ENCODE results near the gene MRPL49. TPM values are rescaled to one million over a fixed set of nuclear protein-coding genes. Genes with fewer than 3 reads are reported as not detected.

MRPL49 gene
- 10 to 100 TPM; 35.2 to 65.7 (median 50.6) TPM for polyA plus RNA-seq
- long read RNA-seq, donor 1, transcript MRPL49-201 (4 exons, 2,019 nt) = major isoform, 27 of 44 reads
- long read RNA-seq, donor 1, partial matches to known transcripts = 16 of 44 reads
- long read RNA-seq, donor 1, other reads (novel, unspliced or antisense) = 0 of 44 reads
- long read RNA-seq, donor 2, transcript MRPL49-201 (4 exons, 2,019 nt) = major isoform, 10 of 10 reads
- long read RNA-seq, donor 2, partial matches to known transcripts = 0 of 10 reads
- long read RNA-seq, donor 2, other reads (novel, unspliced or antisense) = 0 of 10 reads
- long read RNA-seq, donor 3, transcript MRPL49-201 (4 exons, 2,019 nt) = major isoform, 5 of 5 reads
- long read RNA-seq, donor 3, partial matches to known transcripts = 0 of 5 reads
- long read RNA-seq, donor 3, other reads (novel, unspliced or antisense) = 0 of 5 reads
- long read RNA-seq, donor 4 = 0 reads
- long read RNA-seq, donor 5, partial matches to known transcripts = 0 of 1 reads
- long read RNA-seq, donor 5, other reads (novel, unspliced or antisense) = 0 of 1 reads
- long read RNA-seq, donor 6, transcript MRPL49-201 (4 exons, 2,019 nt) = major isoform, 14 of 16 reads
- long read RNA-seq, donor 6, partial matches to known transcripts = 0 of 16 reads
- long read RNA-seq, donor 6, other reads (novel, unspliced or antisense) = 0 of 16 reads
- long read RNA-seq, donor 7 = 0 reads
- long read RNA-seq, donor 8, partial matches to known transcripts = 0 of 1 reads
- long read RNA-seq, donor 8, other reads (novel, unspliced or antisense) = 0 of 1 reads
- long read RNA-seq, donor 9, partial matches to known transcripts = 0 of 2 reads
- long read RNA-seq, donor 9, other reads (novel, unspliced or antisense) = 0 of 2 reads
- long read RNA-seq, donor 10, transcript MRPL49-201 (4 exons, 2,019 nt) = major isoform, 19 of 22 reads
- long read RNA-seq, donor 10, partial matches to known transcripts = 0 of 22 reads
- long read RNA-seq, donor 10, other reads (novel, unspliced or antisense) = 0 of 22 reads

DNA sequence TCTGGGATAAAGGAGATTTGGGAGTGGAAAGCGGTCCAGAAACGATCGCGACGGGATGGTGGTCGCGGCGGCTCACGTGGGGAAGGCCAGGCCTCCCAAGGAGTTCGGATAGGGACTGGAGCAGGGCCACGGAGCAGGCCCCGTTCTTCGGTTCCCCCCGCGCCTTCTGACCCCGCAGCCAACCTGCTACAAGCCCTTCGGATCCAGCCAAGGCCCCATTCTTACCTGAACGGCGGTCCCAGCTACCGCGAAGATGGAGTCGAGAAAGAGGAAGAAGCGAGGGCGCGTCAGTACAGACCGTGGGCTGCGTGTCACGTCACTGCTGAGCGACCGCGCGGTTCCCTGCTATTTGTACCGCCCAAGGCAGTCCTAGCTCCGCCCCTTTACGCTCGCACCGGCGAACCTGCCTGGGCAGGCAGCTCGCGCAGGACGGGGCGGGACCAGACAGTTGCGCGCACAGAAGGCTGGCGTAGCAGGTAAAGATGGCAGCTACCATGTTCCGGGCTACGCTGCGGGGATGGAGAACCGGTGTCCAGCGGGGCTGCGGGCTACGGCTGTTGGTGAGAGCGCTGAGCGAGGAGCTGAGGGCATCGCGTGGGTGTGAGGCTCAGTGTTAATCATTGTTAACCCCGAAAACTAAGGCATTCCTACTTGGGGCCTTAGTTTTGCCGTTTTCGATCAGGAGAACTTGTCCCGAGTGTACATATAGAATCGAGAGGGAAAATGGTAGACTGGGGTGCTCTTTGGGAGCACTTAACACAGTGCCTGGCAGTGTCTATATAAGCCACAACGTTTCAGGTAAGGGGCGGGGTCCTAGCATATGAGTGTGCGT lies at the start of gene MRPL49, which contains the start of gene FAU:
Gene MRPL49, plus strand, starts transcription at position 457 of the 832 bp plus-strand sequence. Its CDS starts 26 bp downstream, at position 483.
Gene FAU, minus strand, starts transcription at position 270 of the 832 bp plus-strand sequence. CDS start 321 bp downstream, outside the sequence.
- H3K27ac ChIP-seq (ENCODE audit: low read depth in 1 of 3, low read length in 2 of 3) = peak within 1 kb of the TSS; percentile 86 to 97 (median 88)
- DNase-seq = peak; percentile 99
- H3K27me3 ChIP-seq (ENCODE audit: control insufficient read depth in 3 of 3, insufficient read depth in 3 of 3, low read length in 3 of 3) = no peaks in the 10 kb centered on the region
- peaks cover 0 to 15% (median 3%) of the 10 kb centered on the region in 3 donors for H3K4me1 ChIP-seq (ENCODE audit: control insufficient read depth in 3 of 3, insufficient read depth in 2 of 3, low read depth in 1 of 3, low read length in 2 of 3)
- H3K4me3 ChIP-seq (ENCODE audit: low read depth in 1 of 3, low read length in 3 of 3) = peak within 1 kb of the TSS; percentile 69 to 83 (median 73)
- WGBS, 3 donors = 0% methylated on average over 52 to 64 of the region's 64 CpGs
- H3K9me3 ChIP-seq (ENCODE audit: control insufficient read depth in 2 of 2, insufficient read depth in 1 of 2, low read depth in 1 of 2, low read length in 1 of 2) = no peaks in the 10 kb centered on the region
- H3K36me3 ChIP-seq (ENCODE audit: control insufficient read depth in 3 of 3, insufficient read depth in 2 of 3, low read depth in 1 of 3, low read length in 3 of 3) = peaks cover 6 to 56% (median 11%) of the 10 kb centered on the region in 3 donors
- no peak for FAIRE-seq

DNA sequence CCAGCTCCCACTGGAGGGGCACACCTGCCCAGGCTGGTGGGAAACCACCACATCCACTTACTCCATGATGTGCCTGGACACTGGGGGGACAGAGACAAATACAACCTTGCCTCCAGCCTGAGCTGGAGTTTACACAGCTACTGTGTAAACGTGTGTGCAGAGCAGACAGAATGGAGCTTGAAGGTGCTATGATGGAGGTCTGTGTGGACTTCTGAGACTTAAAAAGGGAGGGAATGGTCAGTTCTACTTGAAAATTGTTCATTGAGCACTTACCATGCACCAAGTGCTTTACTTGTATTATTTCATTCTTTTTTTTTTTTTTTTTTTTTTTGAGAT lies 49.5 kb upstream of the MRPL49 start:
- Histone ChIP-seq H3K27me3 (ENCODE audit: control insufficient read depth in 3 of 3, insufficient read depth in 3 of 3, low read length in 3 of 3) (no peaks in the 10 kb centered on the region), H3K9me3 (ENCODE audit: control insufficient read depth in 2 of 2, insufficient read depth in 1 of 2, low read depth in 1 of 2, low read length in 1 of 2) (no peaks in the 10 kb centered on the region), H3K4me1 (ENCODE audit: control insufficient read depth in 3 of 3, insufficient read depth in 2 of 3, low read depth in 1 of 3, low read length in 2 of 3) (no peaks in the 10 kb centered on the region), H3K4me3 (ENCODE audit: low read depth in 1 of 3, low read length in 3 of 3) (no peak overlapping the region), H3K27ac (ENCODE audit: low read depth in 1 of 3, low read length in 2 of 3) (no peak overlapping the region), H3K36me3 (ENCODE audit: control insufficient read depth in 3 of 3, insufficient read depth in 2 of 3, low read depth in 1 of 3, low read length in 3 of 3) (peaks cover 0 to 5% (median 0%) of the 10 kb centered on the region in 3 donors)
- FAIRE-seq = no peak
- WGBS, 3 donors = 48 to 60% (median 59%) methylated on average over 1 of the region's 1 CpG
- no peak for DNase-seq

DNA sequence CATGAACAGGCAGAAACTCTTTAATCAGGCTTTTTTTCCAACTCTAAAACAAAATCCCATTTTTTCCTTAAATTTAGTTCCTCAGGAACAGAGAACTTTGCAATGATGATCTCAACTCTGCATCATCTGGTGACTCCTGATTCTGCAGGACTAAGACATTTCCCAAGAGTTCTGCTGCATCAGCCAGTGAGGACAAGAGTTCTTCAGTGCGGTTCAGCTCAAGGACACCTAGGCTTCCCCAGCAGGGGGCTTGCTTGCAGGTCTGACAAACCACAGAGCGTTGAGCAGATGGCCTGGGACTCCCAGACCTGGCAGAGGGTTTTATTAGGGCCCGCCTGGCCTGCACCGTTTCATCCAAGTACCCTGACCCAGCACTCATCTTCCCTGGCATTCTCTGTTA lies 44.7 kb upstream of the MRPL49 start:
- H3K27me3 ChIP-seq (ENCODE audit: control insufficient read depth in 3 of 3, insufficient read depth in 3 of 3, low read length in 3 of 3) = no peaks in the 10 kb centered on the region
- peaks cover 0 to 23% (median 0%) of the 10 kb centered on the region in 3 donors for H3K36me3 ChIP-seq (ENCODE audit: control insufficient read depth in 3 of 3, insufficient read depth in 2 of 3, low read depth in 1 of 3, low read length in 3 of 3)
- H3K27ac ChIP-seq (ENCODE audit: low read depth in 1 of 3, low read length in 2 of 3) = no peak overlapping the region
- H3K4me1 ChIP-seq (ENCODE audit: control insufficient read depth in 3 of 3, insufficient read depth in 2 of 3, low read depth in 1 of 3, low read length in 2 of 3) = peaks cover 0 to 9% (median 0%) of the 10 kb centered on the region in 3 donors
- DNase-seq = no peak
- no peak overlapping the region for H3K4me3 ChIP-seq (ENCODE audit: low read depth in 1 of 3, low read length in 3 of 3)
- FAIRE-seq = no peak
- H3K9me3 ChIP-seq (ENCODE audit: control insufficient read depth in 2 of 2, insufficient read depth in 1 of 2, low read depth in 1 of 2, low read length in 1 of 2) = no peaks in the 10 kb centered on the region
- WGBS, 3 donors = 82 to 86% (median 82%) methylated on average over 4 of the region's 4 CpGs

DNA sequence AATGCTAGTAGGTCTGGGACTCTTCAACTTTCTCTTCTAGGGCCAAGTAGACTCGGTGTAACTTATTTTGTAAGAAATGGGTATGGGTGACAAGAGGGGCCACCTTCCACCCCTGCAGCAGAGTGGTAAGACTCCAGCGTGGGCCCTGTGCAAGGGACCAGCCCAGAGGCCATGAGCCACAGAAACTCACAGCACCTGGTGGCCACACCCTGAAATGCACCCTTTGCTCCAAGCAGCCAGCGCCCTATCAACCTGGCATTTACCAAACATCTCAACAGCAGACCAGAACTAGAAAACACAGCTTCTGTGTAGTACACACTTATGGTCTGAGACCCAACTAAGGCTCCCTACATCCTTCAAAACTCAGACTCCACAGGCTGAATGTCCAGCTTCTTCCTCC lies 44.0 kb upstream of the MRPL49 start:
- Histone ChIP-seq H3K27ac (ENCODE audit: low read depth in 1 of 3, low read length in 2 of 3) (peak overlapping the region in 2 of 3 donors; percentile 0 to 9), H3K27me3 (ENCODE audit: control insufficient read depth in 3 of 3, insufficient read depth in 3 of 3, low read length in 3 of 3) (no peaks in the 10 kb centered on the region), H3K9me3 (ENCODE audit: control insufficient read depth in 2 of 2, insufficient read depth in 1 of 2, low read depth in 1 of 2, low read length in 1 of 2) (no peaks in the 10 kb centered on the region), H3K4me3 (ENCODE audit: low read depth in 1 of 3, low read length in 3 of 3) (no peak overlapping the region), H3K4me1 (ENCODE audit: control insufficient read depth in 3 of 3, insufficient read depth in 2 of 3, low read depth in 1 of 3, low read length in 2 of 3) (peaks cover 0 to 15% (median 0%) of the 10 kb centered on the region in 3 donors), H3K36me3 (ENCODE audit: control insufficient read depth in 3 of 3, insufficient read depth in 2 of 3, low read depth in 1 of 3, low read length in 3 of 3) (peaks cover 0 to 23% (median 0%) of the 10 kb centered on the region in 3 donors)
- no peak for FAIRE-seq
- peak; percentile 83 to 85 for DNase-seq
- 16 to 43% (median 19%) methylated on average over 3 of the region's 3 CpGs for whole genome bisulfite sequencing, 3 donors

DNA sequence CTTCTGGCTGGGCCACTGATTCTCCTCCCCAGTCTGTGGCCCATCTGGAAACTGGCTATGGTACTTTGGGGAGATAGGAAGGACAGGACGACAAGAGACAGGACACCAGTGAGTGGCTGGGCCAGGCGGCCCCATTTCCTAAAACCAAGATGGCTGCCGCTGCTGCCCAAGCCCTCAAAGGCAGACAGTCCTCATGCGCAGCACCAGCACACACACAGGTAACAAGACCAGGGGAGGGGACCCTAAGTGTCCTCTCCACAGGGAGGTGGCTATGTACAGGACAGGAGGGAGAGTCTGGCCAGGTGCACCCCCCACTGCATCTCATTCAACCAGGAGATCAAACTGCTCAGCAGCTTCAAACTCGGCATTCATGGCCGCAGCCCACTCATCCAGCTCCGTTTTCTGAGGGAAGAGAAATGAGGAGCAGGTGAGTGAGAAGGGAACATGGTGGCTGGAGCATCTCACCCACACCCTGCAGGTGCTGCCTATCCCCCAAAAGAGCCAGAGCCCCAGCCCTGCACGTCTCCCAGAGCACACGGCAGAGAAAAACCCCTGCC lies 43.3 kb upstream of the MRPL49 start:
- H3K4me1 ChIP-seq (ENCODE audit: control insufficient read depth in 3 of 3, insufficient read depth in 2 of 3, low read depth in 1 of 3, low read length in 2 of 3) = peaks cover 0 to 20% (median 0%) of the 10 kb centered on the region in 3 donors
- peak overlapping the region in 2 of 3 donors; percentile 0 to 9 for H3K27ac ChIP-seq (ENCODE audit: low read depth in 1 of 3, low read length in 2 of 3)
- DNase-seq (no peak), FAIRE-seq (no peak)
- H3K9me3 ChIP-seq (ENCODE audit: control insufficient read depth in 2 of 2, insufficient read depth in 1 of 2, low read depth in 1 of 2, low read length in 1 of 2) = no peaks in the 10 kb centered on the region
- no peak overlapping the region for H3K4me3 ChIP-seq (ENCODE audit: low read depth in 1 of 3, low read length in 3 of 3)
- no peaks in the 10 kb centered on the region for H3K27me3 ChIP-seq (ENCODE audit: control insufficient read depth in 3 of 3, insufficient read depth in 3 of 3, low read length in 3 of 3)
- peaks cover 0 to 23% (median 0%) of the 10 kb centered on the region in 3 donors for H3K36me3 ChIP-seq (ENCODE audit: control insufficient read depth in 3 of 3, insufficient read depth in 2 of 3, low read depth in 1 of 3, low read length in 3 of 3)
- 84 to 93% (median 90%) methylated on average over 8 to 9 of the region's 9 CpGs for WGBS, 3 donors

DNA sequence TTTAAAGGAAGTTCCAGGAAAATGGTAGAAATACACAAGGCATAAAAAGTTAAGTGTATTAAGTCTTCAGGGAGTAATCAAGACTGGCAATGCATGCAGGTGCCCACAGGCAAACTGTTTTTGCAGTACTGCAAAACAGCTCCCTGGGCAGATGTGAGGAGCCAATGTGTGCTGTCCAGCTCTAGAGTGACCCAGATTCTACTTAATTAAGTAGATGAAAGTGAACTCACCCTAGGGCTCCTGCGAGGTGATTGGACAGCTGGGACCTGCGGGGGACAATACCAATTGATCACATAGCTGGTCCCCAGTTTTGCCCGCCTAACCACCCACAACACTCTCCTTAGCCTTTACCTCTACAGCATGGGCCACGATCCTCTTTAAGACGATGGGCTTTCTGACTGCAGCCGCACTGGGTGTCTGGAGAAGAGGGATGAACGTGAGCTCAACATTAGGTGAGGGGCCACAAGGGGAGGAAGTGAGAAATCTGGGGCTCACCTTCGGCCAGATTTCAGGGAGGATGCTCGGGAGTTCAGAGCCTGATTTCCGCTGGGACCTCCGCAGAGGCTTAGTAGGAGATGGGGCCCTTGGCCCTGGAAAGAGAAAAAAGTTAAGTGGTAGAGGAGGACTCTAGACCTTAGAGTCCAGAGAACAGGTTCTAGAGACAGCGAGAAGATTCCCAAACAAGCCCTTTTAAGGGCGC lies 38.8 kb upstream of the MRPL49 start:
- Histone ChIP-seq H3K27me3 (ENCODE audit: control insufficient read depth in 3 of 3, insufficient read depth in 3 of 3, low read length in 3 of 3) (no peaks in the 10 kb centered on the region), H3K36me3 (ENCODE audit: control insufficient read depth in 3 of 3, insufficient read depth in 2 of 3, low read depth in 1 of 3, low read length in 3 of 3) (peaks cover 4 to 49% (median 9%) of the 10 kb centered on the region in 3 donors), H3K4me1 (ENCODE audit: control insufficient read depth in 3 of 3, insufficient read depth in 2 of 3, low read depth in 1 of 3, low read length in 2 of 3) (peaks cover 0 to 27% (median 2%) of the 10 kb centered on the region in 3 donors), H3K27ac (ENCODE audit: low read depth in 1 of 3, low read length in 2 of 3) (peak overlapping the region in 2 of 3 donors; percentile 62 to 92), H3K4me3 (ENCODE audit: low read depth in 1 of 3, low read length in 3 of 3) (peak overlapping the region; percentile 67 to 82 (median 68)), H3K9me3 (ENCODE audit: control insufficient read depth in 2 of 2, insufficient read depth in 1 of 2, low read depth in 1 of 2, low read length in 1 of 2) (no peaks in the 10 kb centered on the region)
- 2 to 4% (median 2%) methylated on average over 13 of the region's 13 CpGs for WGBS, 3 donors
- DNase-seq = no peak
- no peak for FAIRE-seq
